Activated CD4-positive, alpha-beta T cell treated with anti-CD3 and anti-CD28 coated beads, Interleukin-10, Interleukin-2, amounts not matched to agents 100 ng/mL and 50 ng/mL, durations not matched to agents 16 hours and 8 hours (primary cell): Measurements from ENCODE around the gene CFAP90.

ENCODE experiments used
- DNase-seq: peaks from one replicate; pipeline ENCODE4 v3.0.0-alpha.2; 2020

CFAP90 gene, protein sequence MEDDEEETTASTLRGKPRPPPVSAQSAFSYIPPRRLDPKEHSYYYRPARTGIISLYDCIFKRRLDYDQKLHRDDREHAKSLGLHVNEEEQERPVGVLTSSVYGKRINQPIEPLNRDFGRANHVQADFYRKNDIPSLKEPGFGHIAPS

DNA sequence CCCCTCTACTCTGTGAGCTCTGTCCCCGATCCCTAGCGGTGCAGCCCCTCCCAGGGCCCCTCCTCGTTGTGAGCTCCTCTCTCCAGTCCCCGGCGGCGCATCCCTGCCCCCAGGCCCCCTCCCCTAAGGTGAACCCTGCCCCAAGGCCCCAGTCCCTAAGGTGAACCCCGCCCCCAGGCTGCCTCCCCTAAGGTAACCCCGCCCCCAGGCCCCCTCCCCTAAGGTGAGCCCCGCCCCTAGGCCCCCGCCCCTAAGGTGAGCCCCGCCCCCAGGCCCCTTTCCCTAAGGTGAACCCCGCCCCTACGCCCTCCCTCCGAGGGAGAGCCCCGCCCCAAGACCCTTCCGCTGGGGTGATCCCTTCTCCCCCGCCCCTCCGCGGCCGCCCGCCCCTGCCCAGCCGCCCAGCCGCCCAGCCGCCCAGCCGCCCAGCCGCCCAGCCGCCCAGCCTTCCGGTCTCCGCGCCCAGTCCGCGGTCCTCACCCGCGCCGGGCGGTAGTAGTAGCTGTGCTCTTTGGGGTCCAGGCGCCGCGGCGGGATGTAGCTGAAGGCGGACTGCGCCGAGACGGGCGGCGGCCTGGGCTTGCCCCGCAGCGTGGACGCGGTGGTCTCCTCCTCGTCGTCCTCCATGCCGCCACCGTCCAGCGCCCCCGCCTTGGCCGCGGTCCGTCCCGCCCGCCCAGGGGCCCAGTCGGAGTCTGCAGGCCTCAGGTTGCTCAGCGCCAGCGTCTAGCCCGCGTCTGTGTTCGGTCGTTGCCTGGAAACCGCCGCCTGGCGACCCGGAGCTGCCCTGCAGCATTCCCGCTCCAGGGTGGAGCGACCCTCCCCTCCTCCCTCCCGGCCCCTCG is at the start of gene CFAP90:
Gene CFAP90, minus strand, starts transcription at position 739 of the 845 bp plus-strand sequence. Its CDS starts 112 bp downstream, at position 627.
- DNase-seq = no peak

DNA sequence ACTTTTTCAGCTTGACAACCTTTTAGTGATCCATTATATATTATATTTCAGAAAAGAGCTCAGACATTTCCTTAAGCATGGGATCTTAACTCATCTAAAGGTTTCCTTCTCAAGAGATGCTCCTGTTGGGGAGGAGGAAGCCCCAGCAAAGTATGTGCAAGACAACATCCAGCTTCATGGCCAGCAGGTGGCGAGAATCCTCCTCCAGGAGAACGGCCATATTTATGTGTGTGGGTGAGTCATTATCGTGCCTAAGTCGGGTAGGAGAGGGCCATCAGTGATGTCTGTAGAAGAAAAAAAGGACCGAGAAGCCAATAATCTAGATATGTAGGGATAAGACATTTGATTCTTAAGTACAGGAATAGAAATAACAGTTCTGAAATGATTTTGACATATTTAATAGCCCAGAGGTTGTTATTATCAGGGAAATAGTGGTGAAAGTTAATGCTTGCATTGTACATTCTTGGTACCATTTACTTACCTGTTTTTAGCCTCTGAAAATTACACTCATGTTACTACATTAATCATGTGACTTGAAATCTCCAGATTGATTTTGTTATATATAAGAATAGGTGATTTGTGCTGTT is 46.2 kb upstream of the CFAP90 start:
- peak; percentile 65 for DNase-seq

DNA sequence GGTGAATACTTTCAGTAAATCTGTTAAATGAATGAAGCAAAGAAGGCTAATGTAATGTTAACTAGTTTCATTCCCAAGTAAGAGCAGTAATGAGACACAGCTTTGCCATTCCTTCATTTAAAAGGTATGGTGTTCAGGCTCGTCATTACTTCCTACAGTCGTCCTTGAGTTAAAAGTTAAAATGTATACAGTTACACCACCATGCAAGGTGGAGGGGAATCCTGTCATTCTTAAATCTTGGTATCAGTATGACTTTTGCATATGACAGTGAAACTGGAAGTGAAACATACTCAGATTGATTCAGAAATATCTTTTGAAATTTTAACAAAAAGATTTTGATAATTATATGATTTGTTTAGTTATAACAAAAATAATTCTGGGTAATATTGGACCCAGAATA is 43.9 kb upstream of the CFAP90 start:
- DNase-seq = peak; percentile 51

DNA sequence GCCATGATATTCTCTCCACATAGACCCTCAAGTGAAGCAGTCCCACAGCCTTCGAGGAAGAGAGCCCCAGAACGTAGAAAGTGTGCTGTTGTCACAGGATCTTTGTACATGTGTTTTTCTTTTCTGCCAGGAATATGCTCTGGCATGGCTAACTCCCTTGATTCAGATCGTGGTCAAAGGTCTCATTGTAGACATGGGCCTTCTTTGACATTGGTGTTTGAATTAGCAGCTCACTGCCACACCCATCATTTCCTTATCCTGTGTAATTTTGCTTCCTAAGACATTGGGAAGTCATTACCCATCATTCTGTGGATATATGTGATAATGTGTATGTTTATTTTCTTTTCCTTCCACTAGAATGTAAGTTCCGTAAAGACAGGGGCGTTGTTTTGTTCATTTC is 43.5 kb upstream of the CFAP90 start:
- no peak for DNase-seq

DNA sequence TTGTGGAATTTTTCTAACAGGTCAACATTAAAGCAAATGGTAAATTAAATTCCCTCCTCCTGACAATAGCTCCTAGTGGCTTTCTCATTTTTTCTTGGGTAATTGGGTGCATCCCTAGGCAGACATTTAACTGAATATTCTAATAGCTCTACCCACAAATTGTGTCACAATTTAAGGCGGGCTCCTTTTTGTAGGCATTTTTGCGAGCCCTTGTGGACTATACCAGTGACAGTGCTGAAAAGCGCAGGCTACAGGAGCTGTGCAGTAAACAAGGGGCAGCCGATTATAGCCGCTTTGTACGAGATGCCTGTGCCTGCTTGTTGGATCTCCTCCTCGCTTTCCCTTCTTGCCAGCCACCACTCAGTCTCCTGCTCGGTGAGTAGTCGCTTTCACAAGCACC is 38.0 kb upstream of the CFAP90 start:
- no peak for DNase-seq

DNA sequence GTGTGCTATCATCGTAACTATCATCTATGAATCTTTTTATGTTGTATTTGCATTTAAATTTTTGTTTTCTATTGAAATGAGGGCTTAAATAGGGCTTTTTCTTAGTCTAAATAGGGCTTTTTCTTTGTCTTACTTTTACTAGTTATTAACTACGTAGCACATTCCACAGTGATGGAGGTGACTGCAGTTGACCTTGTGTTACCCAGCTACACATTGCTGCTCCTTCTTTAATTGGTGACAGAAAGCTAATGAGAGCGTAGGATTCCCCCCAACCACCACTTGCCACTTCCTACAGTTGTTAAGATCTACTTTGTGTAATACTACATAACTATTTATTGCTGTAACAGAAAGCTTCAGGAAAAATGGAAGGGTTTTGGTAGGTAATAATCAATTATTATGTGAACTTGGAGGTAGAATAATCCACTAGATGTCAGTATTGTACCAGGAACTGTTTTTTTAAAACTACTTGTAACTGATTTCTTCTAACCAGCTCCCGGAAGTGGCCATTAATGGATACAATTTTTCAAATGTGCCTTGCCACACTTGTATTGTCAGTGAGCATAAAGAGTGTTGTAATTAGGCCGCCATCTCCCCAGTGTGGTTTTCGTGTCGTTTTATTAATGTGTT is 36.0 kb upstream of the CFAP90 start:
- DNase-seq = peak; percentile 39

DNA sequence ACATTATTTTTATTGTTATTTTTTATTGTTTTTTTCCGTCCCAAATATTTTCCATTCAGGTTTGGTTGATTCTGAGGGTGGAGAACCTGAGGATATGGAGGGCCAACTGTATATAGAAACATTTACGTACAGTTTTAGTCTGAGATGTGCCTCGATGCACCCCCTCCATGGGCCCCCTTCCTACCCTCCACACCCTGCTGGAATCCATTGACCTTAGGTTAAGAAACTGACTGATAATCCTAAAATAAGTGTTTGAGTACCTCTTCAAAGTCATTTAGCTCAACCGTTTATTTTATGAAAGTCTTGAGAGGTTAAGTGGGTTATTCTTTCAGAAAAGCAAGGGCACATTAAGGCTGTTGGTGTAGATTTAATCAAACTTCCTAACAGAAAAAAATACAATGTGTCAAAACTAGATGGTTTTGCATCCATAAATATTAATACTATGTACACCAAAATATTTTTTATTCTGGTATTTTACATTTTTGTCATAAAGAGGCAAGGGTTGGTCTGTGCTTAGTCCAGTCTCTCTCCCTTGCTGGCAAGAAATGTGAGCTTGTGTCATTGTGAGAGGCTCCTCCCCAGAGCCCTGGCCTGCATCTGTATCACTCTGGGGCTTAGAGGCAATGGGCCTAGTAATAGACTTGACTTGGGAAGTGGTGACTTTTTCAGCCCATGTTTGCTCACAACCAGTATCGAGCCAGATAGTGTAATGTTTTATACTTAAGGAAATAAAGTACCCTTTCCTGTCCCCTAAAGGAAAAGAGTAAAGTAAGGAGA is 33.7 kb upstream of the CFAP90 start:
- no peak for DNase-seq

DNA sequence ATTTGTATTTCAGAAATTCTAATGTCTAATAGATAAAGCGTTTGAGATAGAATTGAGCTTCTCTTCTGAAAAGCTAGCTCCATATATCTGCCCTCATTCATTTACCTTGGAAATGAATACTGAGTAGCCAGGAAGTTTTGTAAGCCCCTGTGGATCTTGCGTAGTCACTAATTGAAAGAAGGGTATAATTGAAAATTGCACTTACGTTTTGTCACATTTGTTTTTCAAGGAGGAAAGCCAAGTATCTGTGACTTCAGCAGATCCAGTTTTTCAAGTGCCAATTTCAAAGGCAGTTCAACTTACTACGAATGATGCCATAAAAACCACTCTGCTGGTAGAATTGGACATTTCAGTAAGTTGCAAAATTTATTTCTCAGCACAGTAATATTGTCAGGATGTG is 32.0 kb upstream of the CFAP90 start:
- no peak for DNase-seq

DNA sequence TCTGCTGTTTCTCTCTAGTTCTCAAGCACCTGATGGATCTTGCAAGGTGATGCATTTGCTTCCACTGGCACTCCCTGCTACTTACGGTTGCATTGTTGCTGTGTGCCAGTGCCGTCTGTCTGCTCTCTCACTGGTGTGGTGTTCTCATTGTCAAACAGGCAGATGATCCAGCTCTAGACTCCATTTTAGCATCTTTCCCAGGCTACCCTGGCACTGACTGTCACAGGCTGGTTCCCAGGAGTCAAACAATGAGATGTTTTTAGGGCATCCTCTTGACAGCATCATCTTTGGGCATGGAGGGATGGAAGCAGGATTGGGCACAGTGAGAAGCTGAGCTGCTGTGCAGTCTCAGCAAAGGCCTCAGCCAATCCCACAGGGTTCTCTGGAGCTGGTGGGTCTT is 30.9 kb upstream of the CFAP90 start:
- no peak for DNase-seq

DNA sequence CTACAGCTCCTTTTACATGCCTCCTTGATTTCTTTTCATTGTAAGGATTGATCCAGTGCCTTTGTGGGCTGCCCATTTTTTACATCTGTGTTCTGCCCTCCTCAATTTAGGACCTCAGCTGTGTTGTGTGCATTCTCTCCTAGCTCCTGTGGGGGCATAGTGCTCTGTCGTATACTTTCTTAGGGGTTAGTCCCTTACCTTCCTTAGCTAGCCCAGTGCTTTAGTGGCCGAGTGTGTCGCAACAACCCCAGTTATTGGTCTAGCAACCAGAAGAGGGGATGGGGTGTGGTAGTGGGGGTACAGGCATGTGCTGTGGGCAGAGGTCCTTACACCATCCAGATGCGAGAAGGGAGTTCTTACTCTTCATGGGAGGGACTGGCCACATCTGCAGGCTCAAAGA is 30.2 kb upstream of the CFAP90 start:
- no peak for DNase-seq

DNA sequence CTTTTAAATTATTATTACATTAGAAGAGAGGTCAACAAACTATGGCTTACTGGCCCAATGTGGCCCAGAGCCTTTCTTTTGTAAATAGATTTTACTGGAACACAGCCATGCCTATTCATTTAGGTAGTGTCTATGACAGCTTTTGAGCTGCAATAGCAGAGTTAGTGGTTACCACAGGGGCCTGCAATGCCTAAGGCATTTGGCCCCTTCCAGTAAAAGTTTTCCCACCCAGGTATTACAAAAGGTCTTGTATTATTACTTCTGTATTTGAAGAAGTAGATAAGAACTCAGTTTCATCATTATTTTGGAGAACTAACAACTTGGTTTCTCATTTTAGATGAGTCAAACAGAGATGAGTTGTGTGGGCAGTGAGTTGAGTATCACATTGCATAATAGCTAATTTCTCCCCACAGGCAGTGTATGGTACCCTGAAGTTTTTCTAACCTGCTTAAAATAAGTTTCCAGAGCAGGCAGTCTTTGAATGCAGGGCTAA is 27.5 kb upstream of the CFAP90 start:
- DNase-seq = peak; percentile 84

DNA sequence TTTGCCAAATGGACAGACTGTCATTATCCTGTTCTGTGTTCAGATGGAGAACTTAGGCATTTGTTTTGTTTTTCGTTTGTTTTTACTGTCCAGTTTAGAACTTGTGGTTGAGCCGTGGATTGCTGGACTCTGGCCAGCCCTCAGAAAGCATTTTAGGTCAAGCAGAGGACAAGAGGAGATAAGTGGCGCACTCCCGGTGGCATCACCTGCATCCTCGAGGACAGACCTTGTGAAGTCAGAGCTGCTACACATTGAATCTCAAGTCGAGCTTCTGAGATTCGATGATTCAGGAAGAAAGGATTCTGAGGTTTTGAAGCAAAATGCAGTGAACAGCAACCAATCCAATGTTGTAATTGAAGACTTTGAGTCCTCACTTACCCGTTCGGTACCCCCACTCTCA is 26.9 kb upstream of the CFAP90 start:
- peak; percentile 15 for DNase-seq

DNA sequence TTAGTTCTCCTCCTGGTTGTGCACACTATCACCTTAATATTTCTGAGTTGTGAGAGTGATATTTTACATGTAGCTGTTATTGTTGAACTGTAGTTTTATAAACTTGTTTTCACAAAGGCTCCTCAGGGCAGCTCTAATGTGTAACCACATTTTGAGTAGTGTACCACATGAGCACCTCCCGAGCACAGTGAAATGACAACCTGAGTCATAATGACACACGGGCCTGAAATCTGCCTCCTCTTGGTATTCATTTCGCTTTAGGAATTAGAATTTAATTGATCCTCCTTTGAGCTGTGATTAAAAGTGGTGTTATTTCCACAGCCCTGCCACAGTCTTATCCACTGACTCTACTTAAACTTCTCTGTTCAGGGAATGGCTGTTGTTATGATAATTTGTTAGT is 25.9 kb upstream of the CFAP90 start:
- peak; percentile 82 for DNase-seq

DNA sequence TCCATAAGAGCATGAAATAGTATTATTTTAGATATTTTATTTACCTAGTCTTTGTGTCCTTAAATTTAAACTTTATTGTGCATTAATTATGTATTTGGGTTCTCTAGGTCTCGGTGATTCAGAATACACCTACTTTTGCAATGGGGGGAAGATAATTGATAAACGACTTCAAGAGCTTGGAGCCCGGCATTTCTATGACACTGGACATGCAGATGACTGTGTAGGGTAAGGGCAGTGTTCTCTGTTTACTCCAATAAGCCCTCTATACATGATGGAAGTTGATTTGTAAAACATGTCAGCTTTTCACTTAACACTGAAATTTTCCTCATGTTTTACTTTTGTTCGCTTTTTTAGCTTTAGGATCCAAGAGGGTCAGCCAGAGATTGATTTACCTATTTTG is 24.2 kb upstream of the CFAP90 start:
- no peak for DNase-seq

DNA sequence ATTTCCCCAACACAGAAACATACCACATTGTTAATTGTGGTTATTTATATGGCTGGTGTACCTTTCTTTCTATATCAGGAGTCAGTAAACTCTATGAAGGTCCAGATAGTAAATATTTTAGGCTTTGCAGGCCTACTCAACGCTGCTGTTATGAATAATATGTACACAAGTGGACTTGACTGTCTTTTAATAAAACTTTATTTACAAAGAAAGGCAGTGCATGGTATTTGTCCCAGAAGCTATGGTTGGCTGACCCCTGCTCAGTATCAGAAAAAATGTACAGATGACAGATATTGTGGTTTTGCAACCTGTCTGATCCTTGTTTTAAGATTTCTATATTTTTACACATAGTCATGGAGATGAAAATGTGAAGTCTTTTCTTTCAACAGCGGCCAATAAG is 23.7 kb upstream of the CFAP90 start:
- DNase-seq = no peak

DNA sequence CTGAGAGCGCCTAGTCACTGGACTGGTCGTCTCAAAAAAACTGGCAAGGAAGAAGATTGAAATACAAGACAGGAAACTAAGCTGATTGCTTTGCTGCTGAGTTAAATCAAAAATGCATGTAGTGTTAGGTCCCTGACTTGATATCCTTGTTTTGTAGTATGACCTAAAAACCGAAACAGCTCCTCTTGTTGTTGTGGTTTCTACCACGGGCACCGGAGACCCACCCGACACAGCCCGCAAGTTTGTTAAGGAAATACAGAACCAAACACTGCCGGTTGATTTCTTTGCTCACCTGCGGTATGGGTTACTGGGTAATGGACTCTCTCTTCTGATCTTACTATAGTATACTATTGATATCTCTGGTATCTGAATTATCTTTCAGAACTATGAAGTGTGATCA is 22.3 kb upstream of the CFAP90 start:
- peak; percentile 88 for DNase-seq

DNA sequence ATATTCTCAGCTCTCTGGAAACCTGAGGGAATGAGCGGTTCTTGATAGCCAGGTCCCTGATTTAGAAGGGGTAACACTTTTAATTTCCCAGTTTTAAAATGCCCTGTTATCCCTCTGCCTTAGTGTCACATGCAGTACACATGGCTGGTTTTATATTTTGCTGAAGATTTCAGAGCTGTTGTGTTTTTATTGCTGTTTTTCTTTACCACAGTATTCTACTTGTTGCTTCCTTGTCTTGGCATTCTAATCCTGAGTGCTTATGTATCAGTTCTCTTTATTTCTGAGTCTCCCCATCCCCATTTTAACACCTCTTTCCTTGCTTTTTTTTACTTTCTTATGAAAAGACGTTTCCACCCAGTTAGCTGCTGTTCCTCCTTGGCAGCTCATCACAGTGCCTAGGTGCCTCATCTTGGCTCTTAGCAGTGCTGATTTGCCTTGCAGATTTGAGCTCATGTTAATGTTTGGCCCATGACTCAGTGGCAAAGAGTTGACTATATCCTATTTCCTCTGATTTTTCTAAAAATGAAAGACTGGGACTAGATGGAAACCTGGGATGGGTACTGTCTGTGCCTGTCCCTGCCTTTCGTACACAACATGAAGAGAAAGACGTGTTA is 21.7 kb upstream of the CFAP90 start:
- peak; percentile 25 for DNase-seq

DNA sequence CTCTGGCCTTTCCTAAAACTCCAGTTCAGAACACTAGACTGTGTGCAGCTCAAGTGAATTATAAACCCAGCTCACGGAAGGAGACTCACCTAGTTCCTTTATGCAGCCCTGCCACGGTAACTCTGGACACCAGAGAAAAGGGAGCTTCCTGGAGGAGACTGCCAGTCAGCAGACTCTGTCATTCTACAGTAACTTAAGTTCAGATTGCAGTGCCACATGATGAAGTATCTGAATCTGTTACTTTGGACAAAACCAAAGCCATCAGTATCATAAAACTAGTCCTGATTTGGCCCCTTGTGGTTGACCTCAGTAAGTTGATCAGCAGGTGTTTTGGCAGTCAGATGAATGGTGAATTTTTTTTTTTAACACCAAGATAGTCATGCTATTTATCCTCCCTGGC is 20.7 kb upstream of the CFAP90 start:
- DNase-seq = peak; percentile 57

DNA sequence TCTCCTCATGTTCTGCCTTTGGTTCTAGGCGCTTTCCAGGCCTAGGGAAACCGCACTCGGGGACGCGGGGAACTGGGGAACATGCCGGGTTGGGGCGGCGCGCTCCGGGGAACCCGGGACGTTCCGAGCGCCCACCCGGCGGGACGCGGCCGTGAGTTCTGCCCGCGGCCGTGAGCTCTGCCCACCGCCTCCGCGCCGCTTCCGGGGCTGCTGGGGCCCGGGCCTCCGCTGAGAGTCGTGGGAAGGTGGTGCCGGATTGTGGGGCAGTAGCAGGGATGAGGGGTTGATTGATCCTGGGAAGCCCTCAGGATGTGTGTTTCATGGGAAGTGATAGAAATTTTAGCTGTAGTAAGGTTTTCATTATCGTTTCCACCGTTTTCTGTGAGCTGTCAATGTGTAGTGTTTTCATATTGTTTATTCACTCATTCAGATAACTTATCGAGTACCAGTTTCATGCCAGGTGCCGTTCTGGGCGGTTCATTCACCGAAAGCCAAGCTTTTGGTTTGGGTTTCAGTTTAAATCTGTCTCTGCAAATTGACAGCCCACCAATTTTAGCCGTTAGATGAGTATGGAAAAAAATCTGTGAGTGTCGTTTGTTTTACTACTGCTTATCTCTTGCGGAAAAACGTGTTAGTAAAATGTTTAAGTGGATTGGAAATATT is 18.7 kb upstream of the CFAP90 start:
- peak; percentile 59 for DNase-seq

DNA sequence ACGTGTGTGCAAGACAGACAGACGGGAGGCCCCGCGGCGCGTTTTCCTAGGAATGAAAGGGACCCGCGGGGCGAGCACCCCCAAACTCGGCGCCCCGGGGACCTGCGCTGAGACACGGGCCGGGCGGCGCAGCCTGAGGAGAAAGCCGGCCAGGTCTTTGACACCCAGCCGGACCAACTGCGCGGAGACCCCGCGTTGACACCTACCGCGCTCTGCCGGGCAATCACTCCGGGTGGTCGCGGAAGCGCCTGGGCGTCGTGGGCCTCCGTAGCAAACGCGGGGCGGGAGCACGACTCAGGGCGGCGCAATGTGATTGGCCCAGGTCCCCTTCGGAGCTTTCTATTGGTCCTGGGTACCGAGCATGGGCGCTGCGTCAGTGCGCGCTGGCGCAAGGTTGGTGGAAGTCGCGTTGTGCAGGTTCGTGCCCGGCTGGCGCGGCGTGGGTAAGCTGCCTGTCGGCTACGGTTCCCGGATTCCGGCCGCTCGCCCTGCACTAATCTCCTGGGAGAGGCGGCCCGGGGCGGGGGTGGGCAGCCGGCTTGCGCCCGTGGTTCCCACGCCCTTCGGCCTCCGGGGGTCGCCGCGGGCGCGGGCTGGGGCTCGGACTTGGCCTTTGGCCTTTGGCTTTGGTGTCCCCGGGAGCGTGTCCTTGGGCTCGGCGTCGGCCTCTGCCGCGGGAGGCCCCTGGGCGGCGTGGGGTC is 18.0 kb upstream of the CFAP90 start, which contains the start of the genes FASTKD3 and MTRR:
Gene FASTKD3, minus strand, starts transcription at position 259 of the 701 bp plus-strand sequence. CDS start 948 bp downstream, outside the sequence.
Gene MTRR, plus strand, starts transcription at position 376 of the 701 bp plus-strand sequence. CDS start 1,647 bp downstream, outside the sequence.
- DNase-seq = peak; percentile 95

DNA sequence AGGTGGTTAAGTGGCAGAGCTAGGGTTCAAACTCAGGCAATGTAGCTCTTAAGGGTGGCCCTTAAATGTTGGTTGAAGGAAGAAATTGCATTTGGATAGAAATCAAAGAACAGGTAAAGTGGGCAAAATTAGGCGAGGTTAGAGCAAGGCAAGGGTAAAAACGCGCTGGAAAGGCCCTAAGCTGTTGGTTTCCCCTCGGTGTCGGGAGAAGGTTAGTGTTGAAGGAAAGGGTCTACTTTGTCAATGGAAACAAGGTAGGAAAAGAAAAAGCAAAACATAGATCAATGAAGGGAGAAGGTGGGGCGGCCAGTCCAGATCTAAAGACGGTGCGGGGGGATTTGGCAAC is 17.5 kb upstream of the CFAP90 start:
- no peak for DNase-seq
